ENCODE data around the gene DDX52.

DNA sequence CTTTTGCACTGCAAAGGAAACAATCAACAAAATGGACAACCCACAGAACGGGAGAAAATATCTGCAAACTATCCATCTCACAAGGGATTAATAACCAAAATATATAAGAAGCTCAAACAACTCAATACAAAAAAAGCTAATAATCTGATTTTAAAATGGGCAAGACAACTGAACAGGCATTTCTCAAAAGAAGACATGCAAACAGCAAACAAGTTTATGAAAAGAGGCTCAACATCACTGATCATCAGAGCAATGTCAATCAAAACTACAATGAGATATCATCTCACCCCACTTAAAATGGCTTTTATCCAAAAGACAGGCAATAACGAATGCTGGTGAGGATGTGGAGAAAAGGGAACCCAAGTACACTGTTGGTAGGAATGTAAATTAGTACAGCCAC lies 68.8 kb downstream of the DDX52 start:
- TF ChIP-seq, protein P1, sequence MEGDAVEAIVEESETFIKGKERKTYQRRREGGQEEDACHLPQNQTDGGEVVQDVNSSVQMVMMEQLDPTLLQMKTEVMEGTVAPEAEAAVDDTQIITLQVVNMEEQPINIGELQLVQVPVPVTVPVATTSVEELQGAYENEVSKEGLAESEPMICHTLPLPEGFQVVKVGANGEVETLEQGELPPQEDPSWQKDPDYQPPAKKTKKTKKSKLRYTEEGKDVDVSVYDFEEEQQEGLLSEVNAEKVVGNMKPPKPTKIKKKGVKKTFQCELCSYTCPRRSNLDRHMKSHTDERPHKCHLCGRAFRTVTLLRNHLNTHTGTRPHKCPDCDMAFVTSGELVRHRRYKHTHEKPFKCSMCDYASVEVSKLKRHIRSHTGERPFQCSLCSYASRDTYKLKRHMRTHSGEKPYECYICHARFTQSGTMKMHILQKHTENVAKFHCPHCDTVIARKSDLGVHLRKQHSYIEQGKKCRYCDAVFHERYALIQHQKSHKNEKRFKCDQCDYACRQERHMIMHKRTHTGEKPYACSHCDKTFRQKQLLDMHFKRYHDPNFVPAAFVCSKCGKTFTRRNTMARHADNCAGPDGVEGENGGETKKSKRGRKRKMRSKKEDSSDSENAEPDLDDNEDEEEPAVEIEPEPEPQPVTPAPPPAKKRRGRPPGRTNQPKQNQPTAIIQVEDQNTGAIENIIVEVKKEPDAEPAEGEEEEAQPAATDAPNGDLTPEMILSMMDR (IDR thresholded peaks at IDR 0.05), result no peak
- TF ChIP-seq POLR2A (IDR thresholded peaks at IDR 0.05), result no peak
